GM21390 (cell line): ENCODE measurements around the gene SLC27A6.
"Not testable (repeated sequence)": the region's sequence is repeated elsewhere in the genome, so short reads cannot be mapped to it uniquely, and the experiment has no call there.

Experiments
- ATAC-seq: cut with Tn5 transposase; IDR thresholded peaks from one replicate; pipeline ENCODE4 v1.9.1; 2021; ENCODE audit not compliant: unreplicated experiment

Gene SLC27A6

GRCh38 chr5:128965011-128965637 lies at the start of gene SLC27A6:
Gene SLC27A6 (plus strand): TSS chr5:128965488. CDS start chr5:128966138, 650 bp downstream.
- ATAC-seq: no peak

GRCh38 chr5:128919542-128919941 lies 45.7 kb upstream of the SLC27A6 start:
- no peak for ATAC-seq

- ATAC-seq: no peak
These were observed 44.7 kb upstream of the SLC27A6 start for GRCh38 chr5:128920345-128921215.

- ATAC-seq: no peak
These were observed 41.0 kb upstream of the SLC27A6 start for GRCh38 chr5:128924299-128924698.

GRCh38 chr5:128925973-128926372 lies 39.3 kb upstream of the SLC27A6 start:
- no peak for ATAC-seq

GRCh38 chr5:128927644-128928043 lies 37.6 kb upstream of the SLC27A6 start:
- ATAC-seq: no peak

- not testable (repeated sequence) for ATAC-seq
These were observed 33.1 kb upstream of the SLC27A6 start for GRCh38 chr5:128932232-128932631.

GRCh38 chr5:128943100-128943499 lies 22.2 kb upstream of the SLC27A6 start:
- ATAC-seq: not testable (repeated sequence)

- no peak for ATAC-seq
These were observed 15.3 kb upstream of the SLC27A6 start for GRCh38 chr5:128949847-128950546.

- ATAC-seq: not testable (repeated sequence)
These were observed 14.0 kb upstream of the SLC27A6 start for GRCh38 chr5:128951301-128951700.

- ATAC-seq: no peak
These were observed 9.1 kb upstream of the SLC27A6 start for GRCh38 chr5:128956164-128956563.

- no peak for ATAC-seq
These were observed 3.1 kb upstream of the SLC27A6 start for GRCh38 chr5:128962211-128962610.

GRCh38 chr5:128965638-128966302 lies 482 bp downstream of the SLC27A6 start:
- no peak for ATAC-seq

- ATAC-seq: no peak
These were observed 1.1 kb downstream of the SLC27A6 start for GRCh38 chr5:128966375-128966774.

- ATAC-seq: no peak
These were observed 1.6 kb downstream of the SLC27A6 start for GRCh38 chr5:128966846-128967245.

- ATAC-seq: no peak
These were observed 8.0 kb downstream of the SLC27A6 start for GRCh38 chr5:128973244-128973643.

GRCh38 chr5:128974567-128974966 lies 9.3 kb downstream of the SLC27A6 start:
- no peak for ATAC-seq

- ATAC-seq: no peak
These were observed 14.5 kb downstream of the SLC27A6 start for GRCh38 chr5:128979761-128980160.

- ATAC-seq: no peak
These were observed 15.6 kb downstream of the SLC27A6 start for GRCh38 chr5:128980917-128981316.

GRCh38 chr5:128984480-128984879 lies 19.2 kb downstream of the SLC27A6 start:
- ATAC-seq: no peak

- ATAC-seq: no peak
These were observed 23.2 kb downstream of the SLC27A6 start for GRCh38 chr5:128988476-128988875.
